Fibroblast of mammary gland (primary cell): ENCODE data around the gene LRPAP1.

Source experiments
- DNase-seq: peaks from one replicate; pipeline ENCODE4 v3.0.0-alpha.2; 2010; ENCODE audit warnings: low read depth
- H3K4me3 ChIP-seq: 2 replicates; pipeline ENCODE4 v1.5.1; 2011; ENCODE audit warnings: low read depth, mild to moderate bottlenecking, low read length, moderate library complexity; ENCODE audit not compliant: control insufficient read depth
- TF ChIP-seq, protein P1 (sequence below): conservative IDR thresholded peaks from 2 replicates; pipeline ENCODE4 v1.5.1; 2011; ENCODE audit warnings: low read depth, low read length, inconsistent platforms; ENCODE audit not compliant: control insufficient read depth, insufficient read depth

Gene LRPAP1

DNA sequence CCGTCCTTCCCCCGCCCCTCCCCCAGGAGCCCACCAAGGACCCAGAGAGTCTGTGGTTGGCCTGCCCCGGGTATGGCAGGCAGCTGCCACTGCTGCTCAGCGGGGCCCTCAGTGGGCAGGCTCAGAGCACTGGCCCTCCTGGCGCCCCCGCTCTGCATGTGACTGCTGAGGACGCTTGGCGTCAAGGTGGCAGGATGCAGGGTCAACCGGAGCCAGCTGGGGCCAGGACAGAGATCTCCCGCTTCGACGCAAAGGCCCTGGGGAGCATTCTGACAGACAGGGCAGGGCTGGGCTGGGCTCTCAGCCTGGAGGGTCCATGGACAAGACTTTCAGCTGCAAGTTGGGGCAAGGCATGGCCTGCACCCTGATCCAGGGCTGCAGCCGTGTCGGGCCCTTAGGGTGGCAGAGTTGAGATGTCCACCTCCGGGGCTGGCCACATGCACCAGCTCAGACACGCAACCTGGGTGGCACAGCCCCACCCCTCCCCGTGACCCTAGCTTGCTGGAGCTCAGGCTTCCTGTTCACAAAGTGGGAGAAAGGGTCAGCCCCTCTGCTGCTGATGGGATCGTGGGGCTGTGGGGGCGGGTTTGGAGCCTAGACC is 30.3 kb downstream of the LRPAP1 start:
- H3K4me3 ChIP-seq: no peak overlapping the region
- TF ChIP-seq, protein P1, sequence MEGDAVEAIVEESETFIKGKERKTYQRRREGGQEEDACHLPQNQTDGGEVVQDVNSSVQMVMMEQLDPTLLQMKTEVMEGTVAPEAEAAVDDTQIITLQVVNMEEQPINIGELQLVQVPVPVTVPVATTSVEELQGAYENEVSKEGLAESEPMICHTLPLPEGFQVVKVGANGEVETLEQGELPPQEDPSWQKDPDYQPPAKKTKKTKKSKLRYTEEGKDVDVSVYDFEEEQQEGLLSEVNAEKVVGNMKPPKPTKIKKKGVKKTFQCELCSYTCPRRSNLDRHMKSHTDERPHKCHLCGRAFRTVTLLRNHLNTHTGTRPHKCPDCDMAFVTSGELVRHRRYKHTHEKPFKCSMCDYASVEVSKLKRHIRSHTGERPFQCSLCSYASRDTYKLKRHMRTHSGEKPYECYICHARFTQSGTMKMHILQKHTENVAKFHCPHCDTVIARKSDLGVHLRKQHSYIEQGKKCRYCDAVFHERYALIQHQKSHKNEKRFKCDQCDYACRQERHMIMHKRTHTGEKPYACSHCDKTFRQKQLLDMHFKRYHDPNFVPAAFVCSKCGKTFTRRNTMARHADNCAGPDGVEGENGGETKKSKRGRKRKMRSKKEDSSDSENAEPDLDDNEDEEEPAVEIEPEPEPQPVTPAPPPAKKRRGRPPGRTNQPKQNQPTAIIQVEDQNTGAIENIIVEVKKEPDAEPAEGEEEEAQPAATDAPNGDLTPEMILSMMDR: no peak
- no peak for DNase-seq

- TF ChIP-seq, protein P1: no peak
- H3K4me3 ChIP-seq: no peak overlapping the region
- DNase-seq: no peak
Measured at GRCh38 chr4:3501126-3501824, 30.9 kb downstream of the LRPAP1 start.

GRCh38 chr4:3500634-3501101 is 31.6 kb downstream of the LRPAP1 start:
- TF ChIP-seq, protein P1: no peak
- H3K4me3 ChIP-seq: no peak overlapping the region
- no peak for DNase-seq

DNA sequence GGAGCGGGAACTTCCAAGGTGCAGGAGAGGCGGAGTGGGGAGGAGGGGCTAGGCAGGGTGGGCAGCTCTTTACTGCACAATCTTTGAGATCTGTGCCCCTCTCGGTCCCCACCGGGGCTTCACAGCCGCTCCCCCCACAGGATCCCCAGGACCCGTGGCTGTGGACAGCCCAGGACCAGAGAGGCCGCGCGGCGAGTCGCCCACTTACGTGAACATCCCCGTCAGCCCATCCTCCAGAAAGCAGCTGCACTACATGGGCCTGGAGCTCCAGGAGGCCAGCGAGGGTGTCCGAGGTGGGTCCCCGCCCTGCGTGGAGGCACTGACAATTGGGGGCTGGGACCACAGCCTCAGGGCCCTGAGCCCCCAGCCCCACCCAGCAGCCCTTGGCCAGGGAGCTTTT is 32.1 kb downstream of the LRPAP1 start:
- TF ChIP-seq, protein P1: no peak
- H3K4me3 ChIP-seq: no peak overlapping the region
- no peak for DNase-seq

DNA sequence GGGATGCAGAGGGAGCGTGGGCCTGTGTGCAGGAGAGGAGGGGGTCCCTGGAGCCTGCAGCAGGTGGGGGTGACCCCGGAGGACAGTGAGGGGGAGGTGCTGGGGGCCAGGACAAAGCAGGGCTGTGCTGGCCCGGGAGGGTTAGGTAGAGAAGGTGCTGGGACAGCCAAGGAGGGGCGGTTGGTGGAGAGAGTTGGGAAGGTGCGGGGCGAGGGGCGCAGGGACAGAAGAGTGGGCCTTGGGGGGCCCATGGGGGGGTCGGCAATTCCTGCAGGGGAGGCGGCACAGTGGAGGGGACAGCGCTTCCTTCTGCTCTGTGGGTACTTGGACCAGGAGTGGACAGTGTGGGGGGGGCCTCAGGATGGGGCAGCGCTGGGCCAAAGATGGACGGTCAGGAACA is 32.5 kb downstream of the LRPAP1 start:
- TF ChIP-seq, protein P1: no peak
- DNase-seq: no peak
- H3K4me3 ChIP-seq: no peak overlapping the region

DNA sequence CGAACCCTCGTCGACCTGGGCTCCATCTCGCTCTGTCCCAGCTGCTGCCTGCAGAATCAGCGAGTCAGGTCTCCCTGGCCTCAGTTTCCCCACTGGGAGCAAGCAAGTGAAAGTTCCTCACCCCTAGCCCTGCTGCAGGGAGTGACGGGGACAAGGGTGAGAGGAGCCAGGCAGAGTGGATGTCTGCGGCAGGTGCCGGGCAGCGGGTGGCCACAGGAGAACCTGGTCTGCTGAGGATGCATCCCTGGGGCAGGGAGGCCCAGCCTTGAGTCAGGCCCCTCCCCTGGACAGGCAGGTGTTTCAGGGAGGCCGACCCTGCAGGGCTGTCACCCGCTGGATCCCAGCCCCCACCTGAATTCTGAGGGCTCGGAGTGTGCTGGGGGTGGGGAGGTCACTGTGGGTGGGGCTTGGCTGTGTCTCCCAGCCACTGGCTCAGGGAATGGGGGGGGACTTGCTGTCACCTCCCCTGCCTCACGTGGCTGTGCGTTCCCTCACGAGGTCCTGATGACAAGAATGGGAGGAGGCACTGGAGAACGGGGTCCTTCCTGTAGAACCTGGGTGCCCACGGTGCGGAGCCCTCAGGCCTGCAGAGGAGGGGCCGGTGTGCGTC is 33.2 kb downstream of the LRPAP1 start:
- no peak overlapping the region for H3K4me3 ChIP-seq
- no peak for DNase-seq
- TF ChIP-seq, protein P1: no peak
